Stomach (tissue), 9 donors: ENCODE measurements around the gene CRYGD. TPM values are rescaled to one million over a fixed set of nuclear protein-coding genes. Genes with fewer than 3 reads are reported as not detected.

Source experiments
- DNase-seq, 2 donors: peaks; one replicate each; pipeline versions ENCODE4 v3.0.0 to v3.0.0-alpha.2; 2013 to 2019
- H3K27ac ChIP-seq, 5 donors: fragments of 200-600 bp in 4 of 5; sonication (generic) in 4 of 5; one replicate each; pipeline ENCODE4 v1.5.1; 2013 to 2019; ENCODE audit warnings: mild to moderate bottlenecking in 1 of 5, moderate library complexity in 1 of 5
- H3K27me3 ChIP-seq, 3 donors: fragments of 200-600 bp; sonication (generic); one replicate each; pipeline ENCODE4 v1.5.1; 2017 to 2019; ENCODE audit warnings: mixed run types in 1 of 3
- H3K36me3 ChIP-seq, 4 donors: fragments of 200-600 bp; sonication (generic); 1 replicate in 3 of 4; 2 replicates in 1 of 4; pipeline ENCODE4 v1.5.1; 2016 to 2019
- H3K4me1 ChIP-seq, 4 donors: fragments of 200-600 bp; sonication (generic); one replicate each; pipeline ENCODE4 v1.5.1; 2016 to 2019
- H3K4me3 ChIP-seq, 4 donors: fragments of 200-600 bp; sonication (generic) in 3 of 4; one replicate each; pipeline ENCODE4 v1.5.1; 2016 to 2019; ENCODE audit warnings: mild to moderate bottlenecking in 1 of 4
- H3K9me3 ChIP-seq, 4 donors: fragments of 200-600 bp; sonication (generic); one replicate each; pipeline ENCODE4 v1.5.1; 2016 to 2019
- CTCF ChIP-seq, 7 experiments: fragments of 450-650 bp in 4 of 7; fragments of 200-600 bp in 3 of 7; sonication (generic) in 3 of 7; IDR thresholded peaks; one replicate each; pipeline ENCODE4 v1.5.1; 2016 to 2019; ENCODE audit warnings: antibody characterized with exemption in 7 of 7, control low read depth in 2 of 7, mild to moderate bottlenecking in 1 of 7
- EP300 ChIP-seq: sonication (generic); formaldehyde crosslinking; IDR thresholded peaks from one replicate; pipeline ENCODE4 v1.6.1; 2017; ENCODE audit warnings: antibody characterized with exemption
- POLR2A ChIP-seq, 4 donors: fragments of 450-650 bp; IDR thresholded peaks; one replicate each; pipeline ENCODE4 v1.6.1; 2016; ENCODE audit warnings: antibody characterized with exemption in 4 of 4, control low read depth in 2 of 4, mild to moderate bottlenecking in 1 of 4, moderate library complexity in 1 of 4
- POLR2AphosphoS5 ChIP-seq, 3 donors: sonication (generic); formaldehyde crosslinking; IDR thresholded peaks; one replicate each; pipeline ENCODE4 v1.6.1; 2016; ENCODE audit warnings: antibody characterized with exemption in 3 of 3
- WGBS, 5 donors: extraction: QIAGEN DNeasy Blood & Tissue Kit in 3 of 5; methylation state at CpG; one replicate each; pipeline versions ENCODE4 v1.1.5 to v1.1.7; 2013 to 2018; 5-methylcytosine and 5-hydroxymethylcytosine counted together
- intact Hi-C: fragments of 100-400 bp; cut with DNase I; formaldehyde crosslinking; loops from one replicate; pipeline ENCODE4 v1.15.1; 2023; ENCODE audit warnings: low total_unique reads
- polyA plus RNA-seq, 3 donors: library from polyadenylated mRNA; stranded (reverse); fragments of 200-250 nt; gene quantifications; one replicate each; pipeline ENCODE4 v1.2.3, GENCODE V29; 2013
- total RNA-seq, 5 donors: library from RNA; depleted of rRNA; stranded (reverse); fragments of >200 nt; gene quantifications; one replicate each; pipeline versions ENCODE4 v1.1.0 to v1.2.3, GENCODE V29; 2014 to 2016
- donor health status: healthy with polysubstance abuse.
- donor health status: Bipolar disorder and iron deficiency.
- donor health status: healthy.

Gene CRYGD
- total and polyA plus RNA-seq, 8 donors: not detected

- peaks cover 0 to 8% (median 2%) of the 10 kb centered on the region in 4 donors for H3K9me3 ChIP-seq
- no peaks in the 10 kb centered on the region for H3K36me3 ChIP-seq
- intact Hi-C loops: no loop called here
- H3K4me1 ChIP-seq: no peaks in the 10 kb centered on the region
- no peak overlapping the region for H3K4me3 ChIP-seq
- no peak overlapping the region for H3K27ac ChIP-seq
- no peak for TF ChIP-seq POLR2AphosphoS5 (IDR thresholded peaks at IDR 0.05)
- no peak for TF ChIP-seq EP300
- TF ChIP-seq POLR2A (IDR thresholded peaks at IDR 0.05): no peak
- no peak for TF ChIP-seq CTCF (IDR thresholded peaks at IDR 0.05)
- H3K27me3 ChIP-seq: no peaks in the 10 kb centered on the region
- DNase-seq: no peak
Measured at GRCh38 chr2:208153156-208153555, 28.8 kb upstream of the CRYGD start.

- no peaks in the 10 kb centered on the region for H3K27me3 ChIP-seq
- WGBS, 5 donors: 73 to 100% (median 86%) methylated on average over 1 of the region's 1 CpG
- H3K36me3 ChIP-seq: no peaks in the 10 kb centered on the region
- H3K4me3 ChIP-seq: no peak overlapping the region
- intact Hi-C loops: no loop called here
- H3K27ac ChIP-seq: no peak overlapping the region
- no peaks in the 10 kb centered on the region for H3K4me1 ChIP-seq
- no peak for DNase-seq
- peaks cover 0 to 8% (median 2%) of the 10 kb centered on the region in 4 donors for H3K9me3 ChIP-seq
- TF ChIP-seq POLR2AphosphoS5 (IDR thresholded peaks at IDR 0.05) (no peak), CTCF (IDR thresholded peaks at IDR 0.05) (no peak), POLR2A (IDR thresholded peaks at IDR 0.05) (no peak), EP300 (no peak)
Measured at GRCh38 chr2:208150956-208151355, 26.6 kb upstream of the CRYGD start.

- intact Hi-C loops: no loop called here
- no peaks in the 10 kb centered on the region for H3K36me3 ChIP-seq
- H3K27me3 ChIP-seq: no peaks in the 10 kb centered on the region
- TF ChIP-seq POLR2A (IDR thresholded peaks at IDR 0.05): no peak
- no peak for TF ChIP-seq EP300
- no peak for TF ChIP-seq POLR2AphosphoS5 (IDR thresholded peaks at IDR 0.05)
- no peak for TF ChIP-seq CTCF (IDR thresholded peaks at IDR 0.05)
- no peaks in the 10 kb centered on the region for H3K4me1 ChIP-seq
- DNase-seq: no peak
- no peak overlapping the region for H3K4me3 ChIP-seq
- H3K9me3 ChIP-seq: peaks cover 0 to 8% (median 2%) of the 10 kb centered on the region in 4 donors
- no peak overlapping the region for H3K27ac ChIP-seq
Measured at GRCh38 chr2:208150094-208150493, 25.8 kb upstream of the CRYGD start.

- H3K27ac ChIP-seq: no peak overlapping the region
- intact Hi-C loops: no loop called here
- H3K4me3 ChIP-seq: no peak overlapping the region
- H3K36me3 ChIP-seq: no peaks in the 10 kb centered on the region
- H3K4me1 ChIP-seq: no peaks in the 10 kb centered on the region
- TF ChIP-seq POLR2AphosphoS5 (IDR thresholded peaks at IDR 0.05) (no peak), POLR2A (IDR thresholded peaks at IDR 0.05) (no peak), EP300 (no peak), CTCF (IDR thresholded peaks at IDR 0.05) (no peak)
- 62 to 79% (median 68%) methylated on average over 2 of the region's 2 CpGs for WGBS, 5 donors
- H3K27me3 ChIP-seq: no peaks in the 10 kb centered on the region
- no peak for DNase-seq
- H3K9me3 ChIP-seq: peaks cover 0 to 8% (median 2%) of the 10 kb centered on the region in 4 donors
Measured at GRCh38 chr2:208148803-208149202, 24.5 kb upstream of the CRYGD start.
